ENCODE data around the gene DISC1.

The DISC1 gene

GRCh38 chr1:231584117-231584516 is 42.5 kb upstream of the DISC1 start:
- no peaks in the 10 kb centered on the region for H3K36me3 ChIP-seq (ENCODE audit: low read depth)
- DNase-seq (ENCODE audit: low spot score) = no peak
- ATAC-seq (ENCODE audit: low read depth) = peak; percentile 51; the same call in 1 of the 3 replicates
- no peaks in the 10 kb centered on the region for H3K4me1 ChIP-seq (ENCODE audit: insufficient read depth, poor library complexity, severe bottlenecking)
- H3K9me3 ChIP-seq (ENCODE audit: severe bottlenecking) = no peaks in the 10 kb centered on the region
- H3K27me3 ChIP-seq (ENCODE audit: insufficient read depth, poor library complexity, severe bottlenecking) = no peaks in the 10 kb centered on the region
- H3K27ac ChIP-seq (ENCODE audit: poor library complexity, severe bottlenecking) = no peak overlapping the region
- TF ChIP-seq CTCF (IDR thresholded peaks at IDR 0.05; ENCODE audit: poor library complexity, severe bottlenecking) = peak; percentile 36
- H3K4me3 ChIP-seq (ENCODE audit: severe bottlenecking) = no peak overlapping the region

- no peak for TF ChIP-seq CTCF (IDR thresholded peaks at IDR 0.05; ENCODE audit: poor library complexity, severe bottlenecking)
- Histone ChIP-seq H3K27me3 (ENCODE audit: insufficient read depth, poor library complexity, severe bottlenecking) (no peaks in the 10 kb centered on the region), H3K4me3 (ENCODE audit: severe bottlenecking) (no peak overlapping the region), H3K36me3 (ENCODE audit: low read depth) (no peaks in the 10 kb centered on the region), H3K27ac (ENCODE audit: poor library complexity, severe bottlenecking) (no peak overlapping the region), H3K4me1 (ENCODE audit: insufficient read depth, poor library complexity, severe bottlenecking) (no peaks in the 10 kb centered on the region), H3K9me3 (ENCODE audit: severe bottlenecking) (no peaks in the 10 kb centered on the region)
- DNase-seq (ENCODE audit: low spot score) (no peak), ATAC-seq (ENCODE audit: low read depth) (no peak)
Measured at GRCh38 chr1:231584921-231585320, 41.7 kb upstream of the DISC1 start.

- no peaks in the 10 kb centered on the region for H3K36me3 ChIP-seq (ENCODE audit: low read depth)
- ATAC-seq (ENCODE audit: low read depth) (peak; percentile 63; the same call in 2 of the 3 replicates), DNase-seq (ENCODE audit: low spot score) (no peak)
- TF ChIP-seq CTCF (IDR thresholded peaks at IDR 0.05; ENCODE audit: poor library complexity, severe bottlenecking) = peak; percentile 63
- no peaks in the 10 kb centered on the region for H3K9me3 ChIP-seq (ENCODE audit: severe bottlenecking)
- no peak overlapping the region for H3K4me3 ChIP-seq (ENCODE audit: severe bottlenecking)
- no peak overlapping the region for H3K27ac ChIP-seq (ENCODE audit: poor library complexity, severe bottlenecking)
- H3K4me1 ChIP-seq (ENCODE audit: insufficient read depth, poor library complexity, severe bottlenecking) = no peaks in the 10 kb centered on the region
- no peaks in the 10 kb centered on the region for H3K27me3 ChIP-seq (ENCODE audit: insufficient read depth, poor library complexity, severe bottlenecking)
Measured at GRCh38 chr1:231590453-231591198, 36.0 kb upstream of the DISC1 start.

GRCh38 chr1:231591466-231591865 is 35.1 kb upstream of the DISC1 start:
- no peak for DNase-seq (ENCODE audit: low spot score)

More at GRCh38 chr1:231591466-231591865, 35.1 kb upstream of the DISC1 start:
- Histone ChIP-seq H3K4me1 (ENCODE audit: insufficient read depth, poor library complexity, severe bottlenecking) (no peaks in the 10 kb centered on the region), H3K4me3 (ENCODE audit: severe bottlenecking) (no peak overlapping the region), H3K27me3 (ENCODE audit: insufficient read depth, poor library complexity, severe bottlenecking) (no peaks in the 10 kb centered on the region), H3K27ac (ENCODE audit: poor library complexity, severe bottlenecking) (no peak overlapping the region), H3K9me3 (ENCODE audit: severe bottlenecking) (no peaks in the 10 kb centered on the region), H3K36me3 (ENCODE audit: low read depth) (no peaks in the 10 kb centered on the region)
- ATAC-seq (ENCODE audit: low read depth) = no peak
- TF ChIP-seq CTCF (IDR thresholded peaks at IDR 0.05; ENCODE audit: poor library complexity, severe bottlenecking) = no peak

Measured in RWPE2 (cell line).